Measurements from ENCODE around the gene MAN1A1.

DNA sequence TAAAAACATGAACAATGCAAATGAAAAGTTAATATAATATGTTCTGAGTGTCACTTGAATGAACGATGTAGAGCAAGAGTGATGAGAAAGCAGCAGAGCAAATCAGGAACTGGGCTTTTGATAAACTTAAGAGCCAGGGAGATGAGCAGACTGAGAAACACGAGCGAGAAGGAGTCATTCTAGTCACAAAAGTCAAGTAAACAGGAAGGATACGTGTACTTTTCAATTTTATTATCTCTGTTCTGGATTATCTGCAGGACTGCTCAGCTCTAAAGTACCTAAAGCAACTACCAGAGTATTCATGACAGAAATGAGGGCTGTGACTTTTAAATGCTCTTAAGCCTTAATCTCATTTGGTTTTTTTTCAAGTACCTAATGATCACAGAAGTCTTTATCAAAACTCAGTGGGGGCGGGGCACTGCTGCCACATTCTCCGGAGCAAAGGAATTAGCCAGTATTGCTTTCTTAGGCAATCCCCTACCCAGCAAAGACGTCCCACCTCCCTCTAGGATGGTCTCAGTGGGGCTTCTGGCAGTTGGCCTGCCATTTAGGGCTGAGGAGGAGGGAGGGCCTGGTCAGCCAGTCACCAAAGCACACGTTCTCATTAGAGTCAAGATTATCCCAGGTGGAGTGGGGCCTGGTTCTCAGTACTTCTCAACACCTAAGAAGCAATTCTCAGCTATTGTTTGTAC, 8.6 kb downstream of the MAN1A1 start:
- TF ChIP-seq, protein P1, sequence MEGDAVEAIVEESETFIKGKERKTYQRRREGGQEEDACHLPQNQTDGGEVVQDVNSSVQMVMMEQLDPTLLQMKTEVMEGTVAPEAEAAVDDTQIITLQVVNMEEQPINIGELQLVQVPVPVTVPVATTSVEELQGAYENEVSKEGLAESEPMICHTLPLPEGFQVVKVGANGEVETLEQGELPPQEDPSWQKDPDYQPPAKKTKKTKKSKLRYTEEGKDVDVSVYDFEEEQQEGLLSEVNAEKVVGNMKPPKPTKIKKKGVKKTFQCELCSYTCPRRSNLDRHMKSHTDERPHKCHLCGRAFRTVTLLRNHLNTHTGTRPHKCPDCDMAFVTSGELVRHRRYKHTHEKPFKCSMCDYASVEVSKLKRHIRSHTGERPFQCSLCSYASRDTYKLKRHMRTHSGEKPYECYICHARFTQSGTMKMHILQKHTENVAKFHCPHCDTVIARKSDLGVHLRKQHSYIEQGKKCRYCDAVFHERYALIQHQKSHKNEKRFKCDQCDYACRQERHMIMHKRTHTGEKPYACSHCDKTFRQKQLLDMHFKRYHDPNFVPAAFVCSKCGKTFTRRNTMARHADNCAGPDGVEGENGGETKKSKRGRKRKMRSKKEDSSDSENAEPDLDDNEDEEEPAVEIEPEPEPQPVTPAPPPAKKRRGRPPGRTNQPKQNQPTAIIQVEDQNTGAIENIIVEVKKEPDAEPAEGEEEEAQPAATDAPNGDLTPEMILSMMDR (conservative IDR thresholded peaks at IDR 0.05 in 1 of 2, IDR thresholded peaks at IDR 0.05 in 1 of 2; ENCODE audit: extremely low read depth in 1 of 2, insufficient read depth in 1 of 2, low read depth in 1 of 2, low read length in 2 of 2): no peak
- TF ChIP-seq EZH2 (IDR thresholded peaks at IDR 0.05; ENCODE audit: borderline replicate concordance, low read length): no peak

All from mammary epithelial cell (primary cell).